Kidney epithelial cell (primary cell): ENCODE results near the gene DYNC1LI1. TPM values are rescaled to one million over a fixed set of nuclear protein-coding genes. Genes with fewer than 3 reads are reported as not detected.

Experiments used
- DNase-seq: peaks from one replicate; pipeline ENCODE4 v3.0.0-alpha.2; 2010; ENCODE audit warnings: low read depth
- H3K27me3 ChIP-seq: 2 replicates; pipeline ENCODE4 v1.6.0; 2011; ENCODE audit warnings: low read length; ENCODE audit not compliant: control insufficient read depth, insufficient read depth
- H3K36me3 ChIP-seq: 2 replicates; pipeline ENCODE4 v1.5.1; 2011; ENCODE audit warnings: low read length; ENCODE audit not compliant: control insufficient read depth, insufficient read depth
- H3K4me3 ChIP-seq: 2 replicates; pipeline ENCODE4 v1.5.1; 2011; ENCODE audit warnings: low read depth, mild to moderate bottlenecking, control low read depth, low read length
- CTCF ChIP-seq: IDR thresholded peaks from 2 replicates; pipeline ENCODE4 v1.5.1; 2011; ENCODE audit warnings: mild to moderate bottlenecking, moderate library complexity, low read length, control low read depth, inconsistent platforms; ENCODE audit not compliant: insufficient read depth, poor library complexity, severe bottlenecking
- total RNA-seq: library from RNA; depleted of rRNA; stranded (reverse); fragments of >200 nt; gene quantifications from 2 replicates; pipeline ENCODE4 v1.2.3, GENCODE V29; 2015

The DYNC1LI1 gene
- total RNA-seq, 1 donor from 2014 or later, result 41.8 TPM

DNA sequence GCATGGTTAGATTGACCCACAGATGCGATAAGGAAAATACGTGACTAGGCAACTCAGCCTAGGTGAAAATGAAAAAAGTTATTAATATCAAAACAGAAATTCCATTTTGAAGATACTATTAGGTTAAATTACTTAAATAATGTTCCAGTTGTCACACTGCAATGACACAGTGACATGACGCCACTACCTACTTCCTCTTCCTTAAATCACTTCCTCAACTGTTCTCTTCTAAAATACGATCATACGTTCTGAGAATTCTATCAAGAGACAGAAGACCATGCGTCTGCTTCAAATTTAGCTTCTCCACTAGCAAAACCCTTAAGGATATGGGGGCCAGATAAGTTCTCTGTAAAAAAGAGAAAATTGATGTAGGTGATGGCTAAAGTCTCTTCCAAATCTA, 86.2 kb downstream of the DYNC1LI1 start:
- no peak for TF ChIP-seq CTCF
- no peak for DNase-seq
- Histone ChIP-seq H3K36me3 (no peaks in the 10 kb centered on the region), H3K27me3 (no peaks in the 10 kb centered on the region), H3K4me3 (no peak overlapping the region)

GRCh38 chr3:32483772-32484171, 86.9 kb downstream of the DYNC1LI1 start:
- no peaks in the 10 kb centered on the region for H3K27me3 ChIP-seq
- no peaks in the 10 kb centered on the region for H3K36me3 ChIP-seq
- TF ChIP-seq CTCF, result no peak
- H3K4me3 ChIP-seq, result no peak overlapping the region
- DNase-seq, result no peak

DNA sequence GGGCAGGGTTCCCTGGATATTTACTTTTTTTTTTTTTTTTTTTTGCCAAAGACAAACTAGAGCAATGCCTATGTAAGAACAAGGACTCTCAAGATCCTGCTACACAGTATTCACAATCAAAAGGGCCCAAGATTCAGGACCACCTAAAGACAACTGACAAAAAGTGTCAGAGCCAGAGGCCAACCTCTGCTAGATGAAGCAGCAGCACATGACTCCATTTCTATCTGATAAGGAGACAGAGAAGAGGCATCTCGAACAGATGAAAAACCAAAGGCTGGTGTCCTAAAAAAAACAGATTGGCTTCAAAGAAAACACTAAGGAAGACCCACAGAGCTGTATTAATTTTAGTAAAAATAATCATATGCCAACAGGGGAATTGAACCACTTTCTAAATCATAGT, 88.0 kb downstream of the DYNC1LI1 start:
- no peak for DNase-seq
- no peaks in the 10 kb centered on the region for H3K36me3 ChIP-seq
- H3K27me3 ChIP-seq, result no peaks in the 10 kb centered on the region
- no peak overlapping the region for H3K4me3 ChIP-seq
- TF ChIP-seq CTCF, result no peak

DNA sequence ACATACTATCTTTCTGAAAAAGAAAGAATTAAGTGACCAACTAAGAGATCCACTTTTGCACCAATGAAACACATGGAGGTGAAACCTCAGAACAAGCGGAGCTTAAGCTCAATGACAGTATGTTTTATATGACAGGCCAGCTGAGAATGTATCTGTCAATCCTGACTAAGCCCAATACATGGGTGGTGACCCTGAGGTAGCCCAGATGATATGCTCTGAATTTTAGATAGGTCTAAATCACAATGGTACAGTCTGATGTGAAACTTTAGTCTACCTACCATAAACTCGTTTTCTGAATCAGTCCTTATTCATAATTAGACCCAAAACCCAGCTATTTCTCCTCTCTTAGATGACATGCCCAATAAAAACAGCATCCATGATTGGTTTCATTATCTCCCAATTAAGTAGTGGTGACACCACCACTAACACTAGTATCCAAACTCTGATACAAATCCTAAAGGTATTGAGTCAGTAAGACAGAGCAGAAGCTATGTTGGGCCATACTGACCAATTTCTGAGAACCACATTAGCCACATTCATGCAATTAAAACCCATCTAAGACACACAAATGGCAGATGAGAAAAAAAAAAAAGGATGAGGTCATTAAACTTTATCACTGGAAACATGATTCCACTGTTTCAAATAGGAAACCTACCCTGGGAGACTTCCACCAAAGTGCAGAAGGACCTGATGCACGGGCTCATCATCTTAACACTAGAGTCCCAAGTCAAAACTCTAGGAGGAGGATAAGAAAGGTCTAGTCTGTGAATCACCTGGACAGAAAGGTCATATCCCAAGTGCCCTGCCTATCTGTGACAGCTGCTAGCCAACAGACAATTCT, 88.6 kb downstream of the DYNC1LI1 start:
- H3K4me3 ChIP-seq, result no peak overlapping the region
- TF ChIP-seq CTCF, result no peak
- no peaks in the 10 kb centered on the region for H3K36me3 ChIP-seq
- no peaks in the 10 kb centered on the region for H3K27me3 ChIP-seq
- no peak for DNase-seq

GRCh38 chr3:32480604-32481003, 90.1 kb downstream of the DYNC1LI1 start:
- no peak for TF ChIP-seq CTCF
- Histone ChIP-seq H3K27me3 (no peaks in the 10 kb centered on the region), H3K4me3 (no peak overlapping the region), H3K36me3 (no peaks in the 10 kb centered on the region)
- no peak for DNase-seq

Other genes starting within 250 kb of the DYNC1LI1 start
- 40.7 and 48.0 TPM in 2 replicates for gene CMTM7, start 179.0 kb downstream of the DYNC1LI1 start, total RNA-seq
- 83.7 and 102 TPM in 2 replicates for gene CMTM6, start 68.0 kb downstream of the DYNC1LI1 start, total RNA-seq
- 24.6 and 27.0 TPM in 2 replicates for gene CNOT10, start 114.3 kb upstream of the DYNC1LI1 start, total RNA-seq
- 2.4 and 2.6 TPM in 2 replicates for gene TRIM71, start 247.1 kb upstream of the DYNC1LI1 start, total RNA-seq